WERI-Rb-1 (cell line): ENCODE measurements around the gene ATXN2L.

Source experiments
- DNase-seq: peaks from one replicate; pipeline ENCODE4 v3.0.0-alpha.2; 2020
- H3K27ac ChIP-seq: fragments of 250-450 bp; sonication (Bioruptor Pico); 2 replicates; pipeline ENCODE4 v1.5.1; 2020; ENCODE audit warnings: mild to moderate bottlenecking, moderate library complexity
- H3K27me3 ChIP-seq: fragments of 250-450 bp; sonication (Bioruptor Pico); 2 replicates; pipeline ENCODE4 v1.5.1; 2021; ENCODE audit warnings: mild to moderate bottlenecking, low read depth, moderate library complexity; ENCODE audit not compliant: insufficient read depth, severe bottlenecking
- H3K36me3 ChIP-seq: fragments of 250-450 bp; sonication (Bioruptor Pico); 2 replicates; pipeline ENCODE4 v1.5.1; 2020; ENCODE audit warnings: mild to moderate bottlenecking, moderate library complexity
- H3K4me3 ChIP-seq: 2 replicates; pipeline ENCODE4 v1.5.1; 2011; ENCODE audit warnings: low read depth, mild to moderate bottlenecking, control low read depth, low read length
- H3K9me3 ChIP-seq: fragments of 250-450 bp; sonication (Bioruptor Pico); 2 replicates; pipeline ENCODE4 v1.5.1; 2021; ENCODE audit warnings: mild to moderate bottlenecking, moderate library complexity; ENCODE audit not compliant: severe bottlenecking
- TF ChIP-seq, protein P1 (sequence below): IDR thresholded peaks from 2 replicates; pipeline ENCODE4 v1.5.1; 2011; ENCODE audit warnings: low read depth, mild to moderate bottlenecking, control low read depth, inconsistent platforms, low read length

Gene ATXN2L

DNA sequence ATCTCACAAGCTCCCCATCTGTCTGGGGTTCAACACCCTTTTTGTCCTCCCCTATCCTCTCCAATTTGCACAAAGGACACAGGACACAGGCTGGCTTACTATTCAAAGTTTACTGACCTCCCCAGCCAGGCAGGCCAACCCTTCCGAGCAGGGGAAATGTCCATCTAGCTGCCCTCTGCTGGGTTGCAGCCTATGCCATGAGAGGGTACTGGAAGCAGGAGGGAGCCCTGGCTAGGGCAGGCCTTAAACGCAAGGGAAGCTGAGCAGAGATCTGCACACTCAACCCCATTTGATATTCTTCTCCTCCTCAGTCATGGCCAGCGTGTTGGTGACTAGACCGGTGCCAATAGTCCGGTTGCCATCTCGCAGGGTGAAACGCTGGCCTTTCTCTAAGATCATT is 19.9 kb downstream of the ATXN2L start:
- DNase-seq, result no peak
- TF ChIP-seq, protein P1, sequence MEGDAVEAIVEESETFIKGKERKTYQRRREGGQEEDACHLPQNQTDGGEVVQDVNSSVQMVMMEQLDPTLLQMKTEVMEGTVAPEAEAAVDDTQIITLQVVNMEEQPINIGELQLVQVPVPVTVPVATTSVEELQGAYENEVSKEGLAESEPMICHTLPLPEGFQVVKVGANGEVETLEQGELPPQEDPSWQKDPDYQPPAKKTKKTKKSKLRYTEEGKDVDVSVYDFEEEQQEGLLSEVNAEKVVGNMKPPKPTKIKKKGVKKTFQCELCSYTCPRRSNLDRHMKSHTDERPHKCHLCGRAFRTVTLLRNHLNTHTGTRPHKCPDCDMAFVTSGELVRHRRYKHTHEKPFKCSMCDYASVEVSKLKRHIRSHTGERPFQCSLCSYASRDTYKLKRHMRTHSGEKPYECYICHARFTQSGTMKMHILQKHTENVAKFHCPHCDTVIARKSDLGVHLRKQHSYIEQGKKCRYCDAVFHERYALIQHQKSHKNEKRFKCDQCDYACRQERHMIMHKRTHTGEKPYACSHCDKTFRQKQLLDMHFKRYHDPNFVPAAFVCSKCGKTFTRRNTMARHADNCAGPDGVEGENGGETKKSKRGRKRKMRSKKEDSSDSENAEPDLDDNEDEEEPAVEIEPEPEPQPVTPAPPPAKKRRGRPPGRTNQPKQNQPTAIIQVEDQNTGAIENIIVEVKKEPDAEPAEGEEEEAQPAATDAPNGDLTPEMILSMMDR, result no peak
- Histone ChIP-seq H3K4me3 (no peak overlapping the region), H3K36me3 (peaks cover 55% of the 10 kb centered on the region), H3K27me3 (no peaks in the 10 kb centered on the region), H3K9me3 (no peaks in the 10 kb centered on the region), H3K27ac (no peak overlapping the region)

DNA sequence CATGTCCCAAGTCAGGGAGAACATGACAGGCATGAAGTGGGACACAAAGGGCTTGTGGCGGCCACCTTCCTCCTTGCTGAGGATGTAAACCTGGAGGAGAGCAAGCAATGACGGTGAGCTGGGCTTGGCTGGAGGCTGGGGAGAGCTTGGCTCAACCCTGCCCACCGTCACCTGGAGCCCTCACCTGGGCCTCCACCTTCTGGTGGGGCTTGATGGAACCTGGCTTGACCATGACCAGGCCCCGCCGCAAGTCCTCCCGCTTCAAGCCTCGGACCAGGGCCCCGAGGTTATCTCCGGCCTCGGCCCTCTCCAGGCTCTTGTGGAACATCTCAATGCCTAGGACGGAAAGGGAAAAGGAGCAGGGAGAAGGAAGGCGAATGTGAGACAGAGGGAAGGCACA is 21.0 kb downstream of the ATXN2L start:
- no peak for DNase-seq
- TF ChIP-seq, protein P1, result no peak
- H3K27me3 ChIP-seq, result no peaks in the 10 kb centered on the region
- H3K27ac ChIP-seq, result no peak overlapping the region
- no peaks in the 10 kb centered on the region for H3K9me3 ChIP-seq
- H3K36me3 ChIP-seq, result peaks cover 44% of the 10 kb centered on the region
- H3K4me3 ChIP-seq, result no peak overlapping the region

DNA sequence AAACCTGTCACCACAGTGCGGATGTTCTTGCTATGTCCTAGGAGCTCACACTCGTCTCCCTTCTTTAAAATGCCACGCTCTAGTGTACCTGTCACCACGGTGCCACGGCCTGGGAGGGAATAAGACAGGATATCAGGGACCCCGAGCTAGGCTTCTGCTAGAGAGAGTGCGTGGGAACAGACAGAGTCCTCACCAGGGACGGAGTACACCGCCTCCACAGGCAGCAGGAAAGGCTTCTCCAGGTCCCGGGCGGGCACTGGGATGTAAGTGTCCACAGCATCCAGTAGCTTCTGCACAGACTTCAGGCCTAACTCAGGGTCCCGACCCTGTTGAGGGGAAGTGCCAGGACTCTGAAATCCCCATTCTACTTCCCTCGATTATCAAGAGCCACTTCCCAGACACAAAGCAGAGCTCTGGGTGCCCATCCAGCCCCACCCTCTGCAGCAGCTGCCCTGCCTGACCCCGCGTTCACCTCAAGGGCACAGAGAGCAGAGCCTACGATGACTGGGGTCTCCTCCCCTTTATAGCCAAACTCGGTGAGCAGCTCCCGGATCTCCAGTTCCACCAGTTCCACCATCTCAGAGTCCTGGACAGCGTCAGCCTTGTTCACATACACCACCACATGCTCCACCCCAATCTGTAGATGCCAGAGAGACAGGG is 21.6 kb downstream of the ATXN2L start:
- no peaks in the 10 kb centered on the region for H3K9me3 ChIP-seq
- no peak overlapping the region for H3K27ac ChIP-seq
- H3K4me3 ChIP-seq, result no peak overlapping the region
- TF ChIP-seq, protein P1, result no peak
- H3K36me3 ChIP-seq, result peaks cover 42% of the 10 kb centered on the region
- H3K27me3 ChIP-seq, result no peaks in the 10 kb centered on the region
- no peak for DNase-seq

DNA sequence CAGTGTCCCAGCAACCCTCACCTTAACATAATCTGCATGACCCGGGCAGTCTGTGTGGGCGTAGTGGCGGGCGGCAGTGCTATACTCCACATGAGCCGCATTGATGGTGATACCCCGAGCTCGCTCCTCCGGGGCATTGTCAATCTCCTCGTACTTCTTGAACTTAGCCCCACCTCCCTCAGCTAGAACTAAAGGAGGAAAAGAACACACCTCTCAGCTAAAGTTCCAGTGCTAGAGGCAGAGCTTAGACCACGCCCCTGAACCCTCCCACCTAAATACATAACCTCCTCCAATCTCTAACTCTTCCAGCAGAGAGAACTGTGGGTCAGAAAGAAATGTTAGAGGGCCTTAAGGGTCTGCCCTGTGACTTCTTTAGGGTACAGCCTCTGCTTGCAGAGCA is 22.5 kb downstream of the ATXN2L start:
- DNase-seq, result no peak
- Histone ChIP-seq H3K9me3 (no peaks in the 10 kb centered on the region), H3K4me3 (peak overlapping the region; percentile 94), H3K27me3 (no peaks in the 10 kb centered on the region), H3K27ac (no peak overlapping the region; the same call in 1 of the 2 replicates), H3K36me3 (peaks cover 42% of the 10 kb centered on the region)
- TF ChIP-seq, protein P1, result no peak

DNA sequence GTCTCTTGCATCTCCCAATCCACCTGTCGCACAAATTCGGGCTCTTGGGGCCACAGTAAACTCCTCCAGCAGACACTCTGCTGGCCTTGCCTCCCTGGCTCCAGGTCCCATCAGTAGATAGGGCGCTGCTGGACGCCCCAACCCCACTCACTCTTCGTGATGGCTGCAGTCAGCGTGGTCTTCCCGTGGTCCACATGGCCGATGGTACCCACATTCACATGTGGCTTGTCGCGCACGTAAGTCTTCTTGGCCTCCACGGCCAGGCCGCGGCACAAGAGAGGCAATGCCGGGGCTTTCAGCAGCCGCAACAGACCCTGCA is 22.9 kb downstream of the ATXN2L start:
- no peaks in the 10 kb centered on the region for H3K27me3 ChIP-seq
- DNase-seq, result no peak
- H3K9me3 ChIP-seq, result no peaks in the 10 kb centered on the region
- H3K36me3 ChIP-seq, result peaks cover 42% of the 10 kb centered on the region
- peak overlapping the region; percentile 81 for H3K27ac ChIP-seq
- H3K4me3 ChIP-seq, result peak overlapping the region; percentile 94
- TF ChIP-seq, protein P1, result no peak
